H7 (cell line): Measurements from ENCODE around the gene TMEM95. TPM values are rescaled to one million over a fixed set of nuclear protein-coding genes. Genes with fewer than 3 reads are reported as not detected.

Source experiments
- DNase-seq: peaks from one replicate; pipeline ENCODE4 v3.0.0; 2012
- H3K27me3 ChIP-seq: 2 replicates; pipeline ENCODE4 v1.6.0; 2011; ENCODE audit warnings: mild to moderate bottlenecking, low read length; ENCODE audit not compliant: control insufficient read depth, insufficient read depth
- H3K36me3 ChIP-seq: replicated peaks from 2 replicates; pipeline ENCODE4 v1.5.1; 2011; ENCODE audit warnings: low read length; ENCODE audit not compliant: control insufficient read depth, insufficient read depth
- H3K4me3 ChIP-seq: 2 replicates; pipeline ENCODE4 v1.5.1; 2011; ENCODE audit warnings: low read depth, mild to moderate bottlenecking, control low read depth, low read length, moderate library complexity; ENCODE audit not compliant: insufficient read depth
- total RNA-seq: library from RNA; depleted of rRNA; stranded (reverse); fragments of >200 nt; shearing (Covaris generic); gene quantifications from 2 replicates; pipeline ENCODE4 v1.2.3, GENCODE V29; 2014; rRNA removed

TMEM95 gene
- total RNA-seq, 1 experiment from 2014 or later: not detected

GRCh38 chr17:7405350-7406234 is 50.6 kb downstream of the TMEM95 start:
- Histone ChIP-seq H3K27me3 (peaks cover 11% of the 10 kb centered on the region), H3K36me3 (peaks cover 13% of the 10 kb centered on the region), H3K4me3 (peak overlapping the region; percentile 82)
- DNase-seq: peak; percentile 89

DNA sequence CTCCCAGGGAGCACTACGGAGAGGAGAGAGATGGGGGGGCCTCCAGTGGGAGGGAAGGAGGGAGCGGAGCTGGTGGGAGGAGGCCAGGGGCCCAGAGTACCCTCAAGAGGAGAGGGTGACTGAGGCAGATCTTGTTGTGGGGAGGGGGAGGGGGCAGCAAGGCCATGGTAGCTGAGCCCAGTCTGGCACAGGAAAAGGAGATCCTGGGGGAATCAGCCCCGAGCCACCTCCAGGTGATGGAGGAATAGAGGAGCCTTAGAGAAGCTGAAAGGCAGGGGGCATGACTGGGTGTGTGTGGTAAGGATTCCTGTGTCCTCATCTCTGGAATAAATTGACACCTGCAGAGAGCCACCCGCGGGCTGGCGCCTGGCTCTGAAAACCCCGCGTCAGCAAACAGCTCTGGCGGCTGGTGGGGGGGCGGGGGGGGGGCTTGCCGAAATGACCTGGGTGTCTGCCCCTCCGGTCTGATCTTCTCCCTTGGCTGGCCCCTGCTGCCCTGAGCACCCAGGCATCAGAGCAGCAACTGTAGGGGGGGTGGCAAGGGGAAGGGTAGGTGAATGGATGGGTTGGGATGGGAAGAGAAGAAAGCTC is 51.4 kb downstream of the TMEM95 start:
- peaks cover 11% of the 10 kb centered on the region for H3K36me3 ChIP-seq
- peak overlapping the region; percentile 82 for H3K4me3 ChIP-seq
- DNase-seq: peak; percentile 79
- peaks cover 11% of the 10 kb centered on the region for H3K27me3 ChIP-seq

Other genes starting within 250 kb of the TMEM95 start
- not detected in 2 replicates for gene ASGR2, start 240.3 kb upstream of the TMEM95 start, total RNA-seq
- 12.3 and 15.4 TPM in 2 replicates for gene ASGR1, start 175.8 kb upstream of the TMEM95 start, total RNA-seq
- gene DLG4, start 135.3 kb upstream of the TMEM95 start, total RNA-seq: 21.0 and 27.6 TPM in 2 replicates
- 362 and 410 TPM in 2 replicates for gene ACADVL, start 135.2 kb upstream of the TMEM95 start, total RNA-seq
- gene DVL2, start 120.6 kb upstream of the TMEM95 start, total RNA-seq: 75.0 and 90.9 TPM in 2 replicates
- 54.9 and 56.2 TPM in 2 replicates for gene PHF23, start 115.7 kb upstream of the TMEM95 start, total RNA-seq
- gene GABARAP, start 112.7 kb upstream of the TMEM95 start, total RNA-seq: 185 and 231 TPM in 2 replicates
- 58.8 and 59.9 TPM in 2 replicates for gene CTDNEP1, start 103.4 kb upstream of the TMEM95 start, total RNA-seq
- 66.4 and 77.4 TPM in 2 replicates for gene ELP5, start 102.9 kb upstream of the TMEM95 start, total RNA-seq
- gene CLDN7, start 92.7 kb upstream of the TMEM95 start, total RNA-seq: 30.8 and 40.8 TPM in 2 replicates
- gene SLC2A4, start 73.4 kb upstream of the TMEM95 start, total RNA-seq: 3.8 and 6.6 TPM in 2 replicates
- 12.2 and 21.8 TPM in 2 replicates for gene YBX2, start 60.5 kb upstream of the TMEM95 start, total RNA-seq
- gene EIF5A, start 47.5 kb upstream of the TMEM95 start, total RNA-seq: 865 and 1,116 TPM in 2 replicates
- 52.8 and 60.2 TPM in 2 replicates for gene GPS2, start 39.8 kb upstream of the TMEM95 start, total RNA-seq
- 33.5 and 34.1 TPM in 2 replicates for gene NEURL4, start 25.8 kb upstream of the TMEM95 start, total RNA-seq
- gene ACAP1, start 18.6 kb upstream of the TMEM95 start, total RNA-seq: 17.8 and 34.5 TPM in 2 replicates
- 1.1 and 2.2 TPM in 2 replicates for gene KCTD11, start 3.0 kb upstream of the TMEM95 start, total RNA-seq
- 7.0 and 8.9 TPM in 2 replicates for gene TNK1, start 25.9 kb downstream of the TMEM95 start, total RNA-seq
- 26.5 and 27.8 TPM in 2 replicates for gene PLSCR3, start 39.4 kb downstream of the TMEM95 start, total RNA-seq
- gene TMEM256, start 48.9 kb downstream of the TMEM95 start, total RNA-seq: 280 and 385 TPM in 2 replicates
- gene NLGN2, start 52.7 kb downstream of the TMEM95 start, total RNA-seq: 11.6 and 15.7 TPM in 2 replicates
- gene SPEM1, start 65.2 kb downstream of the TMEM95 start, total RNA-seq: not detected in 2 replicates
- not detected in 2 replicates for gene SPEM2, start 70.5 kb downstream of the TMEM95 start, total RNA-seq
- not detected in 2 replicates for gene SPEM3, start 73.7 kb downstream of the TMEM95 start, total RNA-seq
- gene TMEM102, start 80.3 kb downstream of the TMEM95 start, total RNA-seq: 14.5 and 15.8 TPM in 2 replicates
- 12.5 and 20.7 TPM in 2 replicates for gene FGF11, start 84.4 kb downstream of the TMEM95 start, total RNA-seq
- 6.6 and 6.8 TPM in 2 replicates for gene CHRNB1, start 89.9 kb downstream of the TMEM95 start, total RNA-seq
- gene ZBTB4, start 124.5 kb downstream of the TMEM95 start, total RNA-seq: 9.0 and 10.4 TPM in 2 replicates
- not detected in 2 replicates for gene SLC35G6, start 126.3 kb downstream of the TMEM95 start, total RNA-seq
- 46.1 and 48.6 TPM in 2 replicates for gene POLR2A, start 129.2 kb downstream of the TMEM95 start, total RNA-seq
- 6.2 and 9.6 TPM in 2 replicates for gene TNFSF12, start 193.9 kb downstream of the TMEM95 start, total RNA-seq
- 0.94 and 1.7 TPM in 2 replicates for gene TNFSF13, start 203.6 kb downstream of the TMEM95 start, total RNA-seq
- 137 and 203 TPM in 2 replicates for gene SENP3, start 206.8 kb downstream of the TMEM95 start, total RNA-seq
- 0.22 and 0.55 TPM in 2 replicates for gene CD68, start 224.5 kb downstream of the TMEM95 start, total RNA-seq
- gene MPDU1, start 228.7 kb downstream of the TMEM95 start, total RNA-seq: 111 and 146 TPM in 2 replicates
- gene SOX15, start 234.9 kb downstream of the TMEM95 start, total RNA-seq: 33.8 and 44.0 TPM in 2 replicates